ES-I3 (cell line): ENCODE data around the gene NSMCE1.
"Not testable (repeated sequence)": the region's sequence is repeated elsewhere in the genome, so short reads cannot be mapped to it uniquely, and the experiment has no call there.

Experiments used
- H3K36me3 ChIP-seq: 2 replicates; pipeline ENCODE4 v1.6.1; 2013; ENCODE audit warnings: mild to moderate bottlenecking, low read length, control low read depth, moderate library complexity; ENCODE audit not compliant: insufficient read depth
- H3K4me1 ChIP-seq: 2 replicates; pipeline ENCODE4 v1.6.1; 2013; ENCODE audit warnings: mild to moderate bottlenecking, control low read depth, low read length; ENCODE audit not compliant: insufficient read depth
- H3K9ac ChIP-seq: 2 replicates; pipeline ENCODE4 v1.6.1; 2013; ENCODE audit warnings: low read depth, mild to moderate bottlenecking, low read length, moderate library complexity
- H3K9me3 ChIP-seq: 2 replicates; pipeline ENCODE4 v1.6.1; 2013; ENCODE audit warnings: mild to moderate bottlenecking, low read length, moderate library complexity; ENCODE audit not compliant: control insufficient read depth, insufficient read depth

Gene NSMCE1

GRCh38 chr16:27248886-27249285 is 19.7 kb downstream of the NSMCE1 start:
- H3K9me3 ChIP-seq, H3K4me1 ChIP-seq, H3K36me3 ChIP-seq, H3K9ac ChIP-seq: not testable (repeated sequence)

GRCh38 chr16:27248036-27248435 is 20.5 kb downstream of the NSMCE1 start:
- no peaks in the 10 kb centered on the region for H3K36me3 ChIP-seq
- H3K9ac ChIP-seq = no peak overlapping the region
- H3K4me1 ChIP-seq = 0 out of 2 replicates have a peak, but pooled peaks cover 3% of the 10 kb centered on the region
- no peaks in the 10 kb centered on the region for H3K9me3 ChIP-seq

DNA sequence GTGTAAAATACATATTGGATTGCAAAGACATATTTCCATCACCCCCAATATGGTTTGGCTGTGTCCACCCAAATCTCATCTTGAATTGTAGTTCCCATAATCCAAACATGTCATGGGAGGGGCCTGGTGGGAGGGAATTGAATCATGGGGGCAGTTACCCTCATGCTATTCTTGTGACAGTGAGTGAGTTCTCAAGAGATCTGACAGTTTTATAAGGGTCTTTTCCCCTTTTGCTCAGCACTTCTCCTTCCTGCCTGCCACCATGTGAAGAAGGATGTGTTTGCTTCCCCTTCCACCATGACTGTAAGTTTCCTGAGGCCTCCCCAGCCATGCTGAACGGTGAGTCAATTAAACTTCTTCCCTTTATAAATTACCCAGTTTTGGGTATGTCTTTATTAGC is 21.5 kb downstream of the NSMCE1 start:
- not testable (repeated sequence) for H3K4me1 ChIP-seq, H3K9ac ChIP-seq, H3K9me3 ChIP-seq, H3K36me3 ChIP-seq

DNA sequence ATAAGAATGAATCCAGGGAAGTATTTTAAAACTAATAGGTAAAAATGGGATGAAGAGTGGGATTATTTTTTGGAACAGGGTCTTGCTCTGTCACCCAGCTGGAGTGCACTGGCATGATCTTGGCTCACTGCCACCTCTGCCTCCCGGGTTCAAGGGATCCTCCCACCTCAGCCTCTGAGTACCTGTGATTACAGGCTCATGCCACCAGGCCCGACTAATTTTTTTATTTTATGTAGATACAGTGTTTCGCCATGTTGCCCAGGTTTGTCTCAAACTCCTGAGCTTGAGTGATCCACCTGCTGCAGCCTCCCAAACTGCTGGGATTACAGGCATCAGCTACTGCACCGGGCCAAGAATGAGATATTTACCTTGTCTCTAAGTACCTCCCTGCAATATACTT is 22.1 kb downstream of the NSMCE1 start:
- H3K9me3 ChIP-seq = no peaks in the 10 kb centered on the region
- 0 out of 2 replicates have a peak, but pooled peaks cover 8% of the 10 kb centered on the region for H3K4me1 ChIP-seq
- no peaks in the 10 kb centered on the region for H3K36me3 ChIP-seq
- H3K9ac ChIP-seq = no peak overlapping the region

DNA sequence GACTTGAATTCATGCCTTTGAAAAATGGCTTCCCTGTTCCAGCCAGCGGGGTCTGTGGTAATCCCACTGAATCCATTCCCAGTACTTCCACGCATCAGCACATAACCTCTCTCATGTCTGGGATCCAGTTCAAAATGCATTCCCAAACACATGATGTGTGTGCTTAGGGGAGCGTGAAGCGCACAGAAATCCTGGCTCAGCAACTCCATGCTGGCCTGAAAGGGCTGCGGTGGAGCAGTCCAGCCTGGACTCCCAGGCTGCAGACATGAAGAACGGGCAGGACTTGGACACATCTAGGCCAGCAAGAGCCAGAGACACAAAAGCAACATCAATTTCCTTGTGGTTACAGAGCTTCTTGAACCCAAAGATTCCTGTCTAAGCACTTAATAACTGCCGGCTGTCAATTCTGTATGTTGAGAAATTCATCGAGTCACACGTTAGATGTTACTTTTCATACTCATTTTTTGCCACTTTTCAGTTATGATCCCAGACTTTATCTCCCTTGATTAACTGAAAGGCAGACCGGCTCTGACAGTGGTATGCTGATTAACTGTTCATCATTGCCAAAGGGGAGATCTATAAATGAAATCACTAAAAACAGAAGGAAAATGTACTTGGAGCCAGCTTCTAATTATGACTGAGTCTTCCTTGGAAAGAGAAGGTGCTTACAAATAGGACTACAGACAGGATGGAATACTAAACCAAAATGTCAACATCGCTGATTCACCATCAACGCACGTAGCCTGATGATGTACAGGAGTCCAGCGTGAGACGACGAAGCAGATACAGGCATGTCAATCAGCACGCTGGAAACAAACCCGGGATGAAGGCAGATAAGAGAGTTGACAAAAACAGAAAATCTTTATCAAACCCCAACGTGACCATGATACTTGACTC is 23.0 kb downstream of the NSMCE1 start:
- H3K9me3 ChIP-seq = no peaks in the 10 kb centered on the region
- no peak overlapping the region for H3K9ac ChIP-seq
- no peaks in the 10 kb centered on the region for H3K36me3 ChIP-seq
- H3K4me1 ChIP-seq = 0 out of 2 replicates have a peak, but pooled peaks cover 8% of the 10 kb centered on the region

GRCh38 chr16:27244363-27244755 is 24.2 kb downstream of the NSMCE1 start:
- 0 out of 2 replicates have a peak, but pooled peaks cover 8% of the 10 kb centered on the region for H3K4me1 ChIP-seq
- H3K9ac ChIP-seq = no peak overlapping the region
- no peaks in the 10 kb centered on the region for H3K36me3 ChIP-seq
- no peaks in the 10 kb centered on the region for H3K9me3 ChIP-seq

DNA sequence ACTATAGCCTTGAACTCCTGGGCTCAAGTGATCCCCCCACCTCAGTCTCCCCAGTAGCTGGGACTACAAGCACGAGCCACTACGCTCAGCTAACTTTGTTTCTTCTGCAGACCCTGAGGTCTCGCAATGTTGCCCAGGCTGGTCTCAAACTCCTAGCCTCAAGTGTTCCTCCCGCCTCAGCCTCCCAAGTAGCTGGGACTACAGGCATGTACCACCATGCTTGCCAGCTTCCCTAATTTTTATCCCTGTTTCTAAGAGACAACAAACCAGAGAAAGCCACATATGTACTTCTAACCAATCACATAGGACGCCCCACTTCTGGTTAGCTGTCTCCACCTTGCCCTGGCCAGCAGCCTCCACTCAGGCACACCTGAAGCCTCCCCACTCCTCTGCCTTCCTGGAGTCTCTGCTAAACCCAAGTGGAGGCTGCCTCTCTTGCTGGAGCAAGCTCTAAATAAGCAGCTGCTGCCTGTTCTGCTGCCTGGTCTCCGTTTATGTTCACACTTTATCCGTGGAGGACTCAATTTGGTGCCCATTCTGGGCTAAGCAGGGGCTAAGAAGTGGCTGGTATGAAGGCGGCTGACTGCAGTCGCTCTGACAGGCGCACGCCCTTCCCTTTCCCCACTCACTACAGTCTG is 24.7 kb downstream of the NSMCE1 start:
- H3K4me1 ChIP-seq = 0 out of 2 replicates have a peak, but pooled peaks cover 8% of the 10 kb centered on the region
- no peaks in the 10 kb centered on the region for H3K9me3 ChIP-seq
- H3K9ac ChIP-seq = no peak overlapping the region
- no peaks in the 10 kb centered on the region for H3K36me3 ChIP-seq

- Histone ChIP-seq H3K9me3 (no peaks in the 10 kb centered on the region), H3K9ac (no peak overlapping the region)
Measured at GRCh38 chr16:27242868-27243590, 25.5 kb downstream of the NSMCE1 start.

GRCh38 chr16:27242398-27242797 is 26.2 kb downstream of the NSMCE1 start:
- Histone ChIP-seq H3K36me3 (no peaks in the 10 kb centered on the region), H3K9me3 (no peaks in the 10 kb centered on the region), H3K4me1 (peaks cover 12% of the 10 kb centered on the region), H3K9ac (no peak overlapping the region)

More at GRCh38 chr16:27242868-27243590, 25.5 kb downstream of the NSMCE1 start:
- Histone ChIP-seq H3K36me3 (no peaks in the 10 kb centered on the region), H3K4me1 (peaks cover 8% of the 10 kb centered on the region; the same call in 1 of the 2 replicates)

GRCh38 chr16:27241658-27242057 is 26.9 kb downstream of the NSMCE1 start:
- no peaks in the 10 kb centered on the region for H3K36me3 ChIP-seq

DNA sequence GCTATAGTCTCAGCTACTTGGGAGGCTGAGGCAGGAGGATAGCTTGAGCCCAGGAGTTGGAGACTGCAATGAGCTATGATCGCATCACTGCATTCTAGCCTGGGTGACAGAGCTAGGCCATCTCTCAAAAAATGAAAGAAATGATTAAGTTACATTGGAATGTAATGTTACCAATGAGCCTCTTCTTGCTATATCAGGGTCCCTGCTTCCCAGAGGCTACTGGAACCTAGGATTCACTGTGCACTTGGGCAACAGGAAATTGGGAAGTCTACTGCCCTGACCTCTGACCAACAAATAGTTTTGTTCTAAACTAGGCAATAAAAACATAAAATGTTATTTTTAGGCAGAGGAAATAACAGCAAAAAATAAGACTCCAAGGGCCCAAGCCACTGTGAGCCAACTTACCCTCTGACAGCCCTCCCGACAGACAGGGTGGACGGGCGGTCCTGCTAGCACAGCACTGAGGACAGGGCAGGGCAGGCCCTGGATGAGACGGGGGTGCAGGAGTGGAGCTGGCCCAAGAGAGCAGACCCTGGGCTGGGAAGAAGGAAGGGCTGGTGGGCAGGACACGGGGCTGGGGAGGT is 27.5 kb downstream of the NSMCE1 start:
- H3K4me1 ChIP-seq = peaks cover 17% of the 10 kb centered on the region
- no peak overlapping the region for H3K9ac ChIP-seq
- no peaks in the 10 kb centered on the region for H3K9me3 ChIP-seq
- H3K36me3 ChIP-seq = no peaks in the 10 kb centered on the region

More at GRCh38 chr16:27241658-27242057, 26.9 kb downstream of the NSMCE1 start:
- no peaks in the 10 kb centered on the region for H3K9me3 ChIP-seq
- H3K4me1 ChIP-seq = peaks cover 17% of the 10 kb centered on the region
- H3K9ac ChIP-seq = no peak overlapping the region

GRCh38 chr16:27239906-27240655 is 28.5 kb downstream of the NSMCE1 start:
- H3K4me1 ChIP-seq = peaks cover 17% of the 10 kb centered on the region
- no peaks in the 10 kb centered on the region for H3K9me3 ChIP-seq
- H3K9ac ChIP-seq = no peak overlapping the region
- no peaks in the 10 kb centered on the region for H3K36me3 ChIP-seq

GRCh38 chr16:27239026-27239425 is 29.5 kb downstream of the NSMCE1 start:
- Histone ChIP-seq H3K36me3 (no peaks in the 10 kb centered on the region; the same call in 1 of the 2 replicates), H3K9me3 (no peaks in the 10 kb centered on the region), H3K4me1 (peaks cover 17% of the 10 kb centered on the region), H3K9ac (no peak overlapping the region)
